Gastroesophageal sphincter (tissue), 3 donors: ENCODE results near the gene CNTNAP2.

Experiments used
- CTCF ChIP-seq, 4 experiments: fragments of 200-600 bp in 2 of 4; fragments of 450-650 bp in 2 of 4; sonication (generic) in 1 of 4; IDR thresholded peaks; one replicate each; pipeline ENCODE4 v1.5.1; 2017 to 2019; ENCODE audit warnings: antibody characterized with exemption in 4 of 4, mild to moderate bottlenecking in 2 of 4, moderate library complexity in 2 of 4
- EP300 ChIP-seq: sonication (generic); formaldehyde crosslinking; IDR thresholded peaks from one replicate; pipeline ENCODE4 v1.6.1; 2017; ENCODE audit warnings: antibody characterized with exemption, mild to moderate bottlenecking
- POLR2A ChIP-seq, 2 donors: fragments of 450-650 bp; IDR thresholded peaks; one replicate each; pipeline ENCODE4 v1.6.1; 2017; ENCODE audit warnings: antibody characterized with exemption in 2 of 2, mild to moderate bottlenecking in 2 of 2, moderate library complexity in 1 of 2

GRCh38 chr7:148277042-148277660, 2160.6 kb downstream of the CNTNAP2 start:
- TF ChIP-seq CTCF (IDR thresholded peaks at IDR 0.05) (no peak), EP300 (no peak), POLR2A (IDR thresholded peaks at IDR 0.05) (no peak)
